Ishikawa (cell line): Measurements from ENCODE around the gene ARMC9.

ENCODE experiments used
- EP300 ChIP-seq: IDR thresholded peaks from 2 replicates; pipeline ENCODE4 v1.6.1; 2012; ENCODE audit warnings: borderline replicate concordance
- FOXM1 ChIP-seq: IDR thresholded peaks from 2 replicates; pipeline ENCODE4 v1.6.1; 2012; ENCODE audit warnings: low read depth, borderline replicate concordance
- NFIC ChIP-seq: IDR thresholded peaks from 2 replicates; pipeline ENCODE4 v1.6.1; 2012
- TAF1 ChIP-seq: IDR thresholded peaks from 2 replicates; pipeline ENCODE4 v1.6.1; 2012; ENCODE audit warnings: low read depth, mild to moderate bottlenecking
- TCF12 ChIP-seq: IDR thresholded peaks from 2 replicates; pipeline ENCODE4 v1.6.1; 2012; ENCODE audit warnings: low read depth
- TEAD4 ChIP-seq: IDR thresholded peaks from 2 replicates; pipeline ENCODE4 v1.6.1; 2012
- YY1 ChIP-seq: IDR thresholded peaks from 2 replicates; pipeline ENCODE4 v1.6.1; 2012; ENCODE audit warnings: low read depth
- TF ChIP-seq, protein P1 (sequence below): IDR thresholded peaks from 2 replicates; pipeline ENCODE4 v1.6.1; 2012; ENCODE audit warnings: low read depth, mild to moderate bottlenecking

DNA sequence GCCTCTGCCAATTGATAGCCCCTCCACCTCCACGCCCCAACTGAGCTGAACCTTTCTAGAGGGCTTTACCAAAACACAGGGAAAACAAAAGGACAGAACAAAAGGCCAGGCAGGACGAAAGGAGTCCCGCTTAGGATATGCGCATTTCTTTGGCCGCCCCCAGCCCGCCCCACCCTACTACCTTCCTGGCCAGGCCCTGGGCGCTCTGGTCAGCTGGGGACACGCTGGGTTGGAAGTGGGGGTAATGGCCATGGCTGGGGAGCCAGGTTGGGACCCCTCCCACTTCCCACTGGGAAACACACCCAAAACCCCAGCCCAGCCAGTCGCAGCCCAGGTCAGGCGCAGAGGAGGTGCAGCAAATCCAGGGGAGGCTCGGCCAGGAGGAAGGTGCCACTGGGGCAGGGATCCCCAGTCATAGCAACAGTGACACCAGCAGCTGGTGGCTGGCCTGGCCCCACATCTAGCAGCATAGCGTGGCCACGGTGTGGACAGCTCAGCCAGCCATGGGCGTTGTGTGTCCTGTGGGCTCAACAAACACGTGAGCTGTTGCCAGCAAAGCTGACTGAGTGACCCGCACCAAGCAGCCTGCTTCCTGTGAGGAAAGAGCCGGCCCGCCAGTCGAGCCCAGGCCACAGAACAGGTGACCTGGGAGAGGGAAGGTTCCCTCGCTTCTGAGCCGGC is 172.5 kb downstream of the ARMC9 start:
- TF ChIP-seq YY1 = no peak
- no peak for TF ChIP-seq EP300
- TF ChIP-seq TEAD4 = no peak
- TF ChIP-seq TCF12 = no peak
- TF ChIP-seq FOXM1 = no peak
- TF ChIP-seq, protein P1, sequence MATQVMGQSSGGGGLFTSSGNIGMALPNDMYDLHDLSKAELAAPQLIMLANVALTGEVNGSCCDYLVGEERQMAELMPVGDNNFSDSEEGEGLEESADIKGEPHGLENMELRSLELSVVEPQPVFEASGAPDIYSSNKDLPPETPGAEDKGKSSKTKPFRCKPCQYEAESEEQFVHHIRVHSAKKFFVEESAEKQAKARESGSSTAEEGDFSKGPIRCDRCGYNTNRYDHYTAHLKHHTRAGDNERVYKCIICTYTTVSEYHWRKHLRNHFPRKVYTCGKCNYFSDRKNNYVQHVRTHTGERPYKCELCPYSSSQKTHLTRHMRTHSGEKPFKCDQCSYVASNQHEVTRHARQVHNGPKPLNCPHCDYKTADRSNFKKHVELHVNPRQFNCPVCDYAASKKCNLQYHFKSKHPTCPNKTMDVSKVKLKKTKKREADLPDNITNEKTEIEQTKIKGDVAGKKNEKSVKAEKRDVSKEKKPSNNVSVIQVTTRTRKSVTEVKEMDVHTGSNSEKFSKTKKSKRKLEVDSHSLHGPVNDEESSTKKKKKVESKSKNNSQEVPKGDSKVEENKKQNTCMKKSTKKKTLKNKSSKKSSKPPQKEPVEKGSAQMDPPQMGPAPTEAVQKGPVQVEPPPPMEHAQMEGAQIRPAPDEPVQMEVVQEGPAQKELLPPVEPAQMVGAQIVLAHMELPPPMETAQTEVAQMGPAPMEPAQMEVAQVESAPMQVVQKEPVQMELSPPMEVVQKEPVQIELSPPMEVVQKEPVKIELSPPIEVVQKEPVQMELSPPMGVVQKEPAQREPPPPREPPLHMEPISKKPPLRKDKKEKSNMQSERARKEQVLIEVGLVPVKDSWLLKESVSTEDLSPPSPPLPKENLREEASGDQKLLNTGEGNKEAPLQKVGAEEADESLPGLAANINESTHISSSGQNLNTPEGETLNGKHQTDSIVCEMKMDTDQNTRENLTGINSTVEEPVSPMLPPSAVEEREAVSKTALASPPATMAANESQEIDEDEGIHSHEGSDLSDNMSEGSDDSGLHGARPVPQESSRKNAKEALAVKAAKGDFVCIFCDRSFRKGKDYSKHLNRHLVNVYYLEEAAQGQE = no peak
- TF ChIP-seq NFIC = no peak
- no peak for TF ChIP-seq TAF1
